Hepatocyte (in vitro differentiated cells): ENCODE results near the gene COL21A1. TPM values are rescaled to one million over a fixed set of nuclear protein-coding genes. Genes with fewer than 3 reads are reported as not detected.

ENCODE experiments used
- DNase-seq: peaks from one replicate; pipeline ENCODE4 v3.0.0-alpha.2; 2016; ENCODE audit warnings: low spot score
- H2AFZ ChIP-seq: fragments of 200-600 bp; sonication (generic); 2 replicates; pipeline ENCODE4 v1.6.0; 2016; ENCODE audit warnings: antibody characterized with exemption, mild to moderate bottlenecking
- H3K27ac ChIP-seq: fragments of 200-600 bp; sonication (generic); 2 replicates; pipeline ENCODE4 v1.5.1; 2016; ENCODE audit warnings: mild to moderate bottlenecking
- H3K27me3 ChIP-seq: fragments of 200-600 bp; sonication (generic); 2 replicates; pipeline ENCODE4 v1.6.1; 2016
- H3K36me3 ChIP-seq: fragments of 200-600 bp; sonication (generic); replicated peaks from 2 replicates; pipeline ENCODE4 v1.5.1; 2016; ENCODE audit warnings: low read depth; ENCODE audit not compliant: insufficient read depth
- H3K4me1 ChIP-seq: fragments of 200-600 bp; sonication (generic); 2 replicates; pipeline ENCODE4 v1.5.1; 2016; ENCODE audit warnings: mild to moderate bottlenecking, moderate library complexity; ENCODE audit not compliant: insufficient read depth
- H3K4me2 ChIP-seq: fragments of 200-600 bp; sonication (generic); 2 replicates; pipeline ENCODE4 v1.6.0; 2016
- H3K4me3 ChIP-seq: fragments of 200-600 bp; sonication (generic); 2 replicates; pipeline ENCODE4 v1.5.1; 2016; ENCODE audit warnings: mild to moderate bottlenecking
- H3K79me2 ChIP-seq: fragments of 200-600 bp; sonication (generic); 2 replicates; pipeline ENCODE4 v1.6.0; 2017; ENCODE audit warnings: mild to moderate bottlenecking
- H3K9me2 ChIP-seq: fragments of 200-600 bp; sonication (generic); replicated peaks from 2 replicates; pipeline ENCODE4 v1.6.0; 2017; ENCODE audit warnings: mild to moderate bottlenecking; ENCODE audit not compliant: insufficient read depth
- H3K9me3 ChIP-seq: fragments of 200-600 bp; sonication (generic); 2 replicates; pipeline ENCODE4 v1.5.1; 2016; ENCODE audit warnings: low read depth, mild to moderate bottlenecking
- H4K20me1 ChIP-seq: fragments of 200-600 bp; sonication (generic); 2 replicates; pipeline ENCODE4 v1.6.0; 2016; ENCODE audit warnings: mild to moderate bottlenecking; ENCODE audit not compliant: insufficient read depth, poor library complexity, severe bottlenecking
- CTCF ChIP-seq: fragments of 200-600 bp; sonication (generic); IDR thresholded peaks from 2 replicates; pipeline ENCODE4 v1.5.1; 2016; ENCODE audit warnings: antibody characterized with exemption, mild to moderate bottlenecking; ENCODE audit not compliant: poor library complexity
- EZH2 ChIP-seq: fragments of 200-600 bp; sonication (generic); IDR thresholded peaks from 2 replicates; pipeline ENCODE4 v1.6.1; 2016; ENCODE audit warnings: antibody characterized with exemption, mild to moderate bottlenecking, borderline replicate concordance
- EZH2phosphoT487 ChIP-seq: fragments of 200-600 bp; sonication (generic); IDR thresholded peaks from one replicate; pipeline ENCODE4 v1.6.1; 2018; ENCODE audit warnings: antibody characterized with exemption, mild to moderate bottlenecking, low read depth, moderate library complexity; ENCODE audit not compliant: unreplicated experiment, severe bottlenecking
- WGBS: methylation state at CpG from one replicate; pipeline ENCODE4 v1.1.6; 2016; ENCODE audit warnings: low lambda C conversion rate; ENCODE audit errors: missing lambda C conversion rate; 5-methylcytosine and 5-hydroxymethylcytosine counted together
- polyA plus RNA-seq: library from polyadenylated mRNA; unstranded; fragments of >200 nt; fragmentation: Nextera tagmentation; extraction: Ambion mirVana; gene quantifications from 2 replicates; pipeline ENCODE4 v1.2.1, GENCODE V29; 2016
- total RNA-seq: library from RNA; depleted of rRNA; stranded (reverse); fragments of >200 nt; gene quantifications from 2 replicates; pipeline ENCODE4 v1.2.3, GENCODE V29; 2014

The COL21A1 gene
- total and polyA plus RNA-seq, 2 experiments from 2014 or later = 36.2 to 44.7 TPM

GRCh38 chr6:56278171-56278591 lies 30.8 kb upstream of the COL21A1 start:
- Histone ChIP-seq H3K9me2 (no peaks in the 10 kb centered on the region), H3K79me2 (no peaks in the 10 kb centered on the region), H3K27me3 (no peaks in the 10 kb centered on the region), H3K36me3 (no peaks in the 10 kb centered on the region), H2AFZ (no peak overlapping the region), H3K9me3 (no peaks in the 10 kb centered on the region), H3K4me3 (no peak overlapping the region), H3K4me2 (no peak overlapping the region), H3K4me1 (peaks cover 10% of the 10 kb centered on the region), H3K27ac (peak overlapping the region; percentile 65), H4K20me1 (no peaks in the 10 kb centered on the region)
- WGBS = 51% methylated on average over 2 of the region's 2 CpGs
- peak; percentile 7 for DNase-seq
- TF ChIP-seq EZH2 (no peak), CTCF (no peak), EZH2phosphoT487 (no peak)

- H3K36me3 ChIP-seq = no peaks in the 10 kb centered on the region
- no peaks in the 10 kb centered on the region for H4K20me1 ChIP-seq
- H3K9me2 ChIP-seq = no peaks in the 10 kb centered on the region
- H3K27ac ChIP-seq = no peak overlapping the region
- peaks cover 5% of the 10 kb centered on the region for H3K9me3 ChIP-seq
- no peaks in the 10 kb centered on the region for H3K79me2 ChIP-seq
- H3K4me3 ChIP-seq = no peak overlapping the region
- no peak for TF ChIP-seq EZH2
- no peak for TF ChIP-seq CTCF
- no peak overlapping the region for H3K4me2 ChIP-seq
- no peak for DNase-seq
- no peaks in the 10 kb centered on the region for H3K27me3 ChIP-seq
- H3K4me1 ChIP-seq = no peaks in the 10 kb centered on the region
- H2AFZ ChIP-seq = no peak overlapping the region
- WGBS = 85% methylated on average over 1 of the region's 1 CpG
These were observed 23.5 kb upstream of the COL21A1 start for GRCh38 chr6:56270812-56271441.

- Histone ChIP-seq H3K4me1 (no peaks in the 10 kb centered on the region), H3K27me3 (no peaks in the 10 kb centered on the region), H3K9me2 (no peaks in the 10 kb centered on the region), H3K4me3 (no peak overlapping the region), H4K20me1 (no peaks in the 10 kb centered on the region), H3K4me2 (no peak overlapping the region), H3K36me3 (no peaks in the 10 kb centered on the region), H2AFZ (no peak overlapping the region), H3K9me3 (peaks cover 5% of the 10 kb centered on the region), H3K27ac (no peak overlapping the region), H3K79me2 (no peaks in the 10 kb centered on the region)
- no peak for TF ChIP-seq EZH2
- TF ChIP-seq CTCF = no peak
- no peak for TF ChIP-seq EZH2phosphoT487
- no peak for DNase-seq
- 100% methylated on average over 2 of the region's 2 CpGs for WGBS
These were observed 20.9 kb upstream of the COL21A1 start for GRCh38 chr6:56268266-56268665.

GRCh38 chr6:56266011-56266410 lies 18.6 kb upstream of the COL21A1 start:
- Histone ChIP-seq H3K4me1 (no peaks in the 10 kb centered on the region), H3K36me3 (no peaks in the 10 kb centered on the region), H3K9me2 (no peaks in the 10 kb centered on the region), H3K4me3 (no peak overlapping the region), H3K27ac (no peak overlapping the region), H3K27me3 (no peaks in the 10 kb centered on the region), H4K20me1 (no peaks in the 10 kb centered on the region), H3K79me2 (no peaks in the 10 kb centered on the region), H3K4me2 (no peak overlapping the region), H2AFZ (no peak overlapping the region), H3K9me3 (no peaks in the 10 kb centered on the region)
- 59% methylated on average over 3 of the region's 3 CpGs for WGBS
- no peak for TF ChIP-seq CTCF
- no peak for TF ChIP-seq EZH2
- no peak for TF ChIP-seq EZH2phosphoT487
- no peak for DNase-seq
